ENCODE data around the gene DDX39B.

DDX39B gene

GRCh38 chr6:31547727-31548543, 6.1 kb upstream of the DDX39B start:
- no peak for DNase-seq (ENCODE audit: low read depth)

DNA sequence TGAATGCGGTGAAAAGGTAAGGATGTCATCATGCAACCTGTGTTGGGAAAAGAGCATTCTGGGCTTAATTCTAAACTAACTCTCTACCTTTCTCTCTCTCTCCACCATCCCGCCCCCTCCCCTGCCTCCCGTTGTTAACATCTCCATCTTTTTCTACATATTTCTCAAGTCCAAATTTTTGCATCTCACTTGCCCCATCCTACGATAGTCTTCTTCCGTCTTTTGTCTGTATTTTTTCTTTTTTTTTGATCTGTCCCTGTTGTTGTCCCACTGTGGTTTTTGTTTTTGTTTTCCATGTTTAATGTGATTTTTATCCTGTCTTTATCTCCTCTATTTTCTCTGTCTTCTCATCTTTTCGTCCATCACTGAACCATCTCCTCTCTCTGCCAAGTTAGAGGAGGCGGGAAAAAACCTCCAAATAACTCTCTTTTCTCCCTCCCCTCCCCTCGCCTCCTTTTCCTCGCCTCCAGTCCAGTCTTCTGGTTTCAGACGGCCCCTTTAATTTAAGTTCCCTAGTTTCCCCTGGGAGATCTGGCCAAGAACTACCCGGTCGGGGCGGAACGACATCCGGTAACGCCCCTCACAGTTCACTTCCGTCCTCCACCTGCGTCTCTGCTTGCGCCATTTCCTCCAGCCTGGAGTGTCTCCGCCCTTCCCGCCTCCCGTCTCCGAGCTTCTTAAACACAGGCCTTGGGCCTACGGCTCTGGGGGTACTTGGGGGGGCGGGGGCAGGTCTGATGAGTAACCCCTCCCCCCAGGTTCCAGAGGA, 5.3 kb upstream of the DDX39B start, which contains the start of gene NFKBIL1:
Gene NFKBIL1, plus strand, starts transcription at position 651 of the 769 bp plus-strand sequence. Its CDS starts 87 bp downstream, at position 738.
- DNase-seq (ENCODE audit: low read depth), result peak; percentile 81

DNA sequence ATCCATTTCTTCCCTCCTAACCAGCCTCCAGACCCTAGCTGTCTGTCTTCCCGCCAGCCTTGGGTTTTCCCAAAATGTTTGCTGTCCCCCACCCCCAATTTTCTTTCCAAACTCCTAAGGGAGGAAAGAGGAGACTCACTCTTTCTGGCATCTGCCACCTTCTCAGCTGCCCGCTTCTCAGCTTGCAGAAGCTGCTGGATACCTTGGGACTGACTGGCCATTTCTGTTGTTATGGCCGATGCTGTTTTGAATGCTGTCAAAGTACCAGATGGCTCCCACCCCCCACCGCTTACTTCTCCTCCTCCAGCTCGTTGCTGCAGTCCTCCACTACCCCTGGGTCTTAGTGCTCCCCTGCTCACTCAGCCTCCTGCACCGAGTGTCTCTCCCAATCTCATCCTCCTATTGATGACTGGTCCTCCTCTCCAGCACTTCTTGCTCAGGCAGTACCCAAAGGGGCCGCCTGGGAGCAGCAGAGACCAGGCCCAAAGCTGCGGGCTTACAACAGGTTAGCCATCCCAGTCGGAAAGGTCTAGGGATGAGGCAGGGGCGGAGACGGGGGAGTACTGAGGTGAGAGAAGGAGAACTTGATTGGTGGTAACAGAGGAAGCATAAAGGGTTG, 4.6 kb upstream of the DDX39B start, which contains the start of gene ATP6V1G2:
Gene ATP6V1G2, minus strand, starts transcription at position 270 of the 619 bp plus-strand sequence. Its CDS starts 49 bp downstream, at position 221.
- peak; percentile 66 for DNase-seq (ENCODE audit: low read depth)

- DNase-seq (ENCODE audit: low read depth), result no peak
These were observed 3.5 kb upstream of the DDX39B start for GRCh38 chr6:31545291-31545690.

GRCh38 chr6:31544676-31545075, 2.9 kb upstream of the DDX39B start:
- DNase-seq (ENCODE audit: low read depth), result no peak

- no peak for DNase-seq (ENCODE audit: low read depth)
These were observed 1.8 kb upstream of the DDX39B start for GRCh38 chr6:31543639-31544038.

GRCh38 chr6:31541059-31541657, 645 bp downstream of the DDX39B start:
- DNase-seq (ENCODE audit: low read depth), result peak; percentile 41

DNA sequence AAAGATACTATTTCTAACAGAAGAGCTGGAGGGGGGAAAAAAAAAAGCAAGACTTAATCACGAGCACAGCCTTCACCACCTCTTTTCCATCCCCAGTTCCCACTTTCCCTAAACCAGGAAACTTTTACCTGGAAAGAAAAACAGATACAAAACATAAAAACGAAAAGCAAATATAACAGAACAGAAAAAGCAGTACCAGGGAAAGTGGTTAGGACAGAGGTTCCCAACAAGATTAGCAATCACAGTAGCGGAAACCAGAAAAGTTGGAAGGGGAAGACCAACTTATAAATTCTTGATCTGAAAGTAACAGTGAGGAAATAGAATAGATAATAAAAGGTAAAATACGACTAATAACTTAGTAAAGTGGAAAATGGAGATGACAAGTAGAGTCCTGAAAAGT, 1.2 kb downstream of the DDX39B start:
- DNase-seq (ENCODE audit: low read depth), result no peak

- DNase-seq (ENCODE audit: low read depth), result no peak
These were observed 2.9 kb downstream of the DDX39B start for GRCh38 chr6:31538805-31539400.

DNA sequence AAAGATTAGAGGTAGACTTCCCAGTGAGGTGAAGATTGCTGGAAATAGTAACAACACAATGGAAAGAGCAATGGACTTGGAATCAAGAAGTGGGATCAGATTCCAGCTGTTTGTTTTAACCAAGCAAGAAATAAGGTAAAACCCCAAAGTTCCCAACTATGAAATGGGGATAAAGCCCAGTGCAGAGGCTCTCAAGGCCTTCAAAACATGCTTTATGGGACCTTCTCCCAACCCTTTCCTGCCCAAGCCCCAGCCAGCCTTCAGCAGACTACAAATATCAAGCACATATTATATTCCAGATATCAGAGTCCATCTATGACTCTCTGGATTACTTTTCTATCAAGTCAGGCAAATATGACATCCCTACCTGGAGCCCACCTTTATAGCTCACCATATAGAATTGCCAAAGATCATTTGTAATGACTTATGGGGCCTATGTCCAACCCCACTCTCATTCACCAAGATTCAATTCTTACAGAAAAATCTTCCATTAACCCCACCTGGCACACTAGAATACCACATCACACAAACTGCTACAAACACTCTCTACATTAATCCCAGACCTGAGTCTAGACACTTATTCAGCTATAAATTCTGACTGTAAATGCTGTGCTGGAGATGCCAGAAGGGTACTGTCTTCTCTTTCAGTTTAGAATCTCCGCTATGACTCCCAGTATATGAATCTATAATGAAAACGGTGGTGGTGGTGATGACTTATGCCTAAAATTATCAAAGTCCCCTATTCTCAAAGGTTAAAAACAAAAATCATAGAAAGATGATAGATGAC, 6.1 kb downstream of the DDX39B start:
- no peak for DNase-seq (ENCODE audit: low read depth)

DNA sequence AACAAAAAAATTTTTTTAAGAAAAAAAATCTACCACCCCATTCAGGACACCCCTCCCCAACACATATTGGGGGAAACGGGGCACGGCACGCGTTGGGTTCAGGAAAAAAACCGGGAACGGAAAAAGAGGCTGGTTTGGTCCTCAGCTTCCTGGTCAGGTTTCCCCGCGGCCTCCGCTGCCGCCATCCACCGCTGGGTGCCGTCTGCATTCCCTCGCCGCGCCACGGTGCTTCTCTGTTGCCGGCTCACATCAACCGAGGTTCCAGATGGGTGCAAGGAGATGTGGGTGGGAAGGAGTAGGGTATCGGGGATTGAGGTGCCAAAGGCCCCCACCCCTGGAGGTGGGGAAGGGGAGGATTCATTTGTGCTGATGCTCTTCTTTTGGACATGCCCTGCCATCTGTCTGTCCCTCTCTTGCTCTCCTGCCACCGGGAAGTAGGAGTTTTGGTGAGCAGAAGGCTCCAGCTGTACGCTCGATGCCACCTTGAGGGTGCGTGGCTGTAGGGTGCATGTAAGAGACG, 7.2 kb downstream of the DDX39B start:
- no peak for DNase-seq (ENCODE audit: low read depth)

DNA sequence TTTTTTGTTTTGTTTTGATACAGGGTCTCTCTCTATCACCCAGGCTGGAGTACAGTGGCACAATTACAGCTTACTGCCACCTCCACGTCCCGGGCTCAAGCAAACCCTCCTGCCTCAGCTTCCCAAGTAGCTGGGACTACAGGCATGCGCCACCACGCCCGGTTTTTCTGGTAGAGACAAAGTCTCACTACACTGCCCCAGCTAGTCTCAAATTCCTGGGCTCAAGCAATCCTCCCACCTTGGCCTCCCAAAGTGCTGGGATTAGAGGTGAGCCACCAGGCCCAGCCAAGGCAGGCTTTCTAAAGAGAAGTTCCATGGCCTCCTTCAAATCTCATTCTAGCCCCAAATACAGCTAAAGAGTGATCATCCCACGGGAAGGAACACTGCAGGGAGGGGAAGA, 7.8 kb downstream of the DDX39B start:
- DNase-seq (ENCODE audit: low read depth), result no peak

- DNase-seq (ENCODE audit: low read depth), result no peak
These were observed 8.4 kb downstream of the DDX39B start for GRCh38 chr6:31533455-31533841.

GRCh38 chr6:31532644-31533454, 9.0 kb downstream of the DDX39B start:
- DNase-seq (ENCODE audit: low read depth), result no peak

- DNase-seq (ENCODE audit: low read depth), result no peak
These were observed 9.8 kb downstream of the DDX39B start for GRCh38 chr6:31531771-31532643.

DNA sequence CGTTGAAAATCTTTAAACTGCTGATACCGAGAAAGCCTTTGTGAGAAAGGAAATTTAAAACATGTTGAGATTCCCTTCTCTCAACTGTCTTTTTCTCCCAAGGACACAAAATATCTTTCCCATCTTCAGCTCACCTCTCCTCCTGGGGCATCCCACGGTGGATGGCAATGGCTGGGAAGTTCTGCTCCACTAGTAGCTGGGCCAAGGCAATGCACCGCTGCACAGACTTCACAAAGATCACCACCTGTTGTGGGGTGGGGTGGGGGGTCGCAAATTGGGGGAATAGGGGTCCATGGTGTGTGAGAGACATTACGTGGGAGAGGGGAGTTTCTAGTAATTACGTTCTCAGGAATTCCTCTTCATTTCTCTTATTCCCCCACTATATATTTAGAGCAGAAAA, 10.6 kb downstream of the DDX39B start:
- DNase-seq (ENCODE audit: low read depth), result no peak

DNA sequence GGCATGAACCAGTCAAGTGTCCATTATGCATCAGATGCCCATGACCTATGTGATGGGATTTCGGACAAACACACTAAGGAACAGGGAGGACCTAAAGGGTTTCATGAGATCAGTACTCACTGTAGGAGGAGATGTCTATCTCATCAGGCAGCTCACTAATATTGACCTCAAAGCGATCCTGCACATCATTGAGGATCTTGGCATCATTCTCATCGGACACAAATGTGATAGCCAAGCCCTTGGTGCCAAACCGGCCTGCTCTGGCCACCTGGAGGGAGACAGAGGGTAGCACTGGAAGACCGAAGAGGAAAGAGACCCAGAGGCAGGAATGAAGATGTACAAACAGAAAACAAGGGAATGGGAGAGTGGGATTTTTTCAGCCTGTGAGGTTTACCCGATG, 11.1 kb downstream of the DDX39B start:
- DNase-seq (ENCODE audit: low read depth), result no peak

- no peak for DNase-seq (ENCODE audit: low read depth)
These were observed 12.3 kb downstream of the DDX39B start for GRCh38 chr6:31529329-31530150.

Measured in stimulated activated CD8-positive, alpha-beta memory T cell treated with anti-CD3 and anti-CD28 coated beads, Interleukin-12 subunit alpha, Interleukin-12 subunit beta, amount 100 ng/mL, for 1 hour (primary cell).